NOMO-1 treated with DMSO at 0.1 percent for 48 hours (cell line): ENCODE results near the gene AKAP12.

Source experiments
- DNase-seq: peaks from one replicate; lab custom pipeline; 2025; ENCODE audit not compliant: unreplicated experiment; lab: John Stamatoyannopoulos, UW

The AKAP12 gene

GRCh38 chr6:151233731-151234130 lies 6.0 kb upstream of the AKAP12 start:
- DNase-seq = no peak

- DNase-seq = no peak
Observed at GRCh38 chr6:151236668-151237401, 2.9 kb upstream of the AKAP12 start.

- no peak for DNase-seq
Observed at GRCh38 chr6:151240036-151240685, 394 bp downstream of the AKAP12 start.

GRCh38 chr6:151240791-151241642 lies 1.2 kb downstream of the AKAP12 start:
- DNase-seq = no peak

GRCh38 chr6:151241853-151242252 lies 2.1 kb downstream of the AKAP12 start:
- DNase-seq = no peak

GRCh38 chr6:151242420-151242861 lies 2.7 kb downstream of the AKAP12 start:
- no peak for DNase-seq

- DNase-seq = no peak
Observed at GRCh38 chr6:151243481-151243880, 3.7 kb downstream of the AKAP12 start.

GRCh38 chr6:151247490-151247889 lies 7.7 kb downstream of the AKAP12 start:
- DNase-seq = no peak

GRCh38 chr6:151248295-151248694 lies 8.5 kb downstream of the AKAP12 start:
- DNase-seq = no peak

GRCh38 chr6:151252634-151253033 lies 12.9 kb downstream of the AKAP12 start:
- DNase-seq = no peak

GRCh38 chr6:151254451-151255081 lies 14.8 kb downstream of the AKAP12 start:
- no peak for DNase-seq

GRCh38 chr6:151255811-151256210 lies 16.0 kb downstream of the AKAP12 start:
- DNase-seq = no peak

GRCh38 chr6:151257985-151258445 lies 18.2 kb downstream of the AKAP12 start:
- no peak for DNase-seq

GRCh38 chr6:151260205-151260604 lies 20.4 kb downstream of the AKAP12 start:
- DNase-seq = no peak

- DNase-seq = no peak
Observed at GRCh38 chr6:151263035-151263434, 23.3 kb downstream of the AKAP12 start.

- no peak for DNase-seq
Observed at GRCh38 chr6:151263967-151264366, 24.2 kb downstream of the AKAP12 start.

GRCh38 chr6:151265282-151265681 lies 25.5 kb downstream of the AKAP12 start:
- DNase-seq = no peak

GRCh38 chr6:151269321-151269995 lies 29.7 kb downstream of the AKAP12 start:
- DNase-seq = no peak

GRCh38 chr6:151275121-151275520 lies 35.4 kb downstream of the AKAP12 start:
- DNase-seq = no peak

GRCh38 chr6:151275566-151275965 lies 35.8 kb downstream of the AKAP12 start:
- DNase-seq = no peak
